Measurements from ENCODE around the gene CCDC88B.

GRCh38 chr11:64371201-64371600 lies 31.2 kb downstream of the CCDC88B start:
- no peak for TF ChIP-seq ZC3H8 (IDR thresholded peaks at IDR 0.05)
- no peak for TF ChIP-seq PHTF2 (CRISPR knock-in tag; IDR thresholded peaks at IDR 0.05)
- TF ChIP-seq SMC3 (conservative IDR thresholded peaks at IDR 0.05; ENCODE audit: insufficient read depth, low read depth, low read length) = no peak
- no peak for TF ChIP-seq TAF9B (IDR thresholded peaks at IDR 0.05; ENCODE audit: partially characterized antibody)
- no peak for TF ChIP-seq CBFB (CRISPR knock-in tag; IDR thresholded peaks at IDR 0.05)
- no peak for TF ChIP-seq POLR2AphosphoS5 (IDR thresholded peaks at IDR 0.05; ENCODE audit: control insufficient read depth, insufficient read depth, low read depth, low read length)
- TF ChIP-seq RAD21 (CRISPR knock-in tag; conservative IDR thresholded peaks at IDR 0.05 in 1 of 2, IDR thresholded peaks at IDR 0.05 in 1 of 2) = no peak
- TF ChIP-seq POLR2A (conservative IDR thresholded peaks at IDR 0.05) = no peak
- TF ChIP-seq E2F8 (IDR thresholded peaks at IDR 0.05; ENCODE audit: low read depth, partially characterized antibody) = no peak
- no peak for TF ChIP-seq POLR3A (IDR thresholded peaks at IDR 0.05; ENCODE audit: borderline replicate concordance, extremely low read depth, insufficient read depth, insufficient read length)
- no peak for TF ChIP-seq ZNF232 (CRISPR knock-in tag; IDR thresholded peaks at IDR 0.05)
- TF ChIP-seq MXD1 (CRISPR knock-in tag; IDR thresholded peaks at IDR 0.05; ENCODE audit: borderline replicate concordance, poor library complexity, severe bottlenecking) = no peak
- TF ChIP-seq ZBTB43 (CRISPR knock-in tag; IDR thresholded peaks at IDR 0.05) = no peak
